ENCODE data around the gene KMT2E. TPM values are rescaled to one million over a fixed set of nuclear protein-coding genes. Genes with fewer than 3 reads are reported as not detected.

The KMT2E gene
- total RNA-seq, 1 experiment from 2014 or later: 63.9 TPM

DNA sequence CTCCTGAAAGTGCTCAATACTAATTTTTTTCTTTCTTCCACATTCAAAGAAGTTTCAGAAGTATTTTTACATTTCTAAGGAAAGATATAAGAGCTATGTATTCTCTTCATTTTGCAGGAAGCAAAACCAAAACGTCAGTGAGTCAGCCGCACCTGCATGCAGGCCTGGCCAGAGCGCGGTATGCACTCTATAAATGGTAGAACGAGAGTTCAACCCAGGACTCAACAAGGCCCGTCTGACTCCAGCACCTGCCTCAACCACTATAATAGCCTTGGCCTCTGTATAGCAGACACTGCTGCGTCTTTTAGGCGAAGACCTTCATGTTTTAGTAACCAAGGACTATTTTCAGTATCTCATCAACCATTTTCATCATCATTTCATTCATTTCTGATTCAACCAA lies 113.2 kb downstream of the KMT2E start:
- Histone ChIP-seq H3K27ac (ENCODE audit: low read depth, low read length, poor library complexity, severe bottlenecking) (no peak overlapping the region), H3K4me1 (ENCODE audit: insufficient read depth, low read length, poor library complexity, severe bottlenecking) (peaks cover 9% of the 10 kb centered on the region), H3K27me3 (replicated peaks; ENCODE audit: insufficient read depth, low read depth, low read length, poor library complexity) (no peaks in the 10 kb centered on the region), H3K4me3 (ENCODE audit: low read depth, low read length, poor library complexity, severe bottlenecking) (no peak overlapping the region), H3K9me3 (ENCODE audit: low read depth, low read length, poor library complexity, severe bottlenecking) (no peaks in the 10 kb centered on the region), H3K36me3 (ENCODE audit: insufficient read depth, low read length, poor library complexity, severe bottlenecking) (peaks cover 2% of the 10 kb centered on the region)
- no peak for DNase-seq (ENCODE audit: low spot score)
- ChIA-PET POLR2A (ENCODE audit: low non-redundant PET) (no interaction called here), CTCF (no interaction called here)
- intact Hi-C loops (cut with micrococcal nuclease; ENCODE audit: unreplicated experiment): no loop called here
- TF ChIP-seq EZH2 (IDR thresholded peaks at IDR 0.05; ENCODE audit: borderline replicate concordance, low read depth, low read length, poor library complexity, severe bottlenecking): no peak
- BruUV-seq (replicated peaks): no TSS peak

DNA sequence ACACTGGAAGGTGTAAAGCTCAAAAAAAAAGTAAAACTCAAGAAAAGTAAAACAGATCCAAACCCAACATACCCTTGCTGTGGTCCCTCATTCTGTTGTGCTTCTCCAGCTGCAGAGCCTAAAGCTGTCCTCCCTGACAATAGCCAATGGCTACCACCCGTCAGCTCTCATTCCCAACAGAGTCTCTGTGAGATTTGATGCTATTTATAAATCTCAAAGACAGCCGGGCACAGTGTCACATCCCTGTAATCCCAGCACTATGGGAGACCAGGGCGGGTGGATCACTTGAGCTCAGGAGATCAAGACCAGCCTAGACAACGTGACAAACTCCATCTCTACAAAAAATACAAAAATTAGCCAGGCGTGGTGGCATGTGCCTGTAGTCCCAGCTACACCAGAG lies 116.0 kb downstream of the KMT2E start:
- H3K4me1 ChIP-seq (ENCODE audit: insufficient read depth, low read length, poor library complexity, severe bottlenecking): no peaks in the 10 kb centered on the region
- H3K27ac ChIP-seq (ENCODE audit: low read depth, low read length, poor library complexity, severe bottlenecking): no peak overlapping the region
- TF ChIP-seq, protein P1, sequence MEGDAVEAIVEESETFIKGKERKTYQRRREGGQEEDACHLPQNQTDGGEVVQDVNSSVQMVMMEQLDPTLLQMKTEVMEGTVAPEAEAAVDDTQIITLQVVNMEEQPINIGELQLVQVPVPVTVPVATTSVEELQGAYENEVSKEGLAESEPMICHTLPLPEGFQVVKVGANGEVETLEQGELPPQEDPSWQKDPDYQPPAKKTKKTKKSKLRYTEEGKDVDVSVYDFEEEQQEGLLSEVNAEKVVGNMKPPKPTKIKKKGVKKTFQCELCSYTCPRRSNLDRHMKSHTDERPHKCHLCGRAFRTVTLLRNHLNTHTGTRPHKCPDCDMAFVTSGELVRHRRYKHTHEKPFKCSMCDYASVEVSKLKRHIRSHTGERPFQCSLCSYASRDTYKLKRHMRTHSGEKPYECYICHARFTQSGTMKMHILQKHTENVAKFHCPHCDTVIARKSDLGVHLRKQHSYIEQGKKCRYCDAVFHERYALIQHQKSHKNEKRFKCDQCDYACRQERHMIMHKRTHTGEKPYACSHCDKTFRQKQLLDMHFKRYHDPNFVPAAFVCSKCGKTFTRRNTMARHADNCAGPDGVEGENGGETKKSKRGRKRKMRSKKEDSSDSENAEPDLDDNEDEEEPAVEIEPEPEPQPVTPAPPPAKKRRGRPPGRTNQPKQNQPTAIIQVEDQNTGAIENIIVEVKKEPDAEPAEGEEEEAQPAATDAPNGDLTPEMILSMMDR (conservative IDR thresholded peaks at IDR 0.05; ENCODE audit: low read depth, low read length): no peak
- no peak for TF ChIP-seq EZH2 (IDR thresholded peaks at IDR 0.05; ENCODE audit: borderline replicate concordance, low read depth, low read length, poor library complexity, severe bottlenecking)
- ChIA-PET CTCF (no interaction called here), POLR2A (ENCODE audit: low non-redundant PET) (no interaction called here)
- no TSS peak for BruUV-seq (replicated peaks)
- H3K9me3 ChIP-seq (ENCODE audit: low read depth, low read length, poor library complexity, severe bottlenecking): no peaks in the 10 kb centered on the region
- intact Hi-C loops (cut with micrococcal nuclease; ENCODE audit: unreplicated experiment): loop anchor here (10.0 kb wide), 1 partner anchor 915 kb away; no protein-coding TSS in a partner anchor
- no peak overlapping the region for H3K4me3 ChIP-seq (ENCODE audit: low read depth, low read length, poor library complexity, severe bottlenecking)
- H3K27me3 ChIP-seq (replicated peaks; ENCODE audit: insufficient read depth, low read depth, low read length, poor library complexity): no peaks in the 10 kb centered on the region
- peaks cover 9% of the 10 kb centered on the region for H3K36me3 ChIP-seq (ENCODE audit: insufficient read depth, low read length, poor library complexity, severe bottlenecking)
- DNase-seq (ENCODE audit: low spot score): no peak

DNA sequence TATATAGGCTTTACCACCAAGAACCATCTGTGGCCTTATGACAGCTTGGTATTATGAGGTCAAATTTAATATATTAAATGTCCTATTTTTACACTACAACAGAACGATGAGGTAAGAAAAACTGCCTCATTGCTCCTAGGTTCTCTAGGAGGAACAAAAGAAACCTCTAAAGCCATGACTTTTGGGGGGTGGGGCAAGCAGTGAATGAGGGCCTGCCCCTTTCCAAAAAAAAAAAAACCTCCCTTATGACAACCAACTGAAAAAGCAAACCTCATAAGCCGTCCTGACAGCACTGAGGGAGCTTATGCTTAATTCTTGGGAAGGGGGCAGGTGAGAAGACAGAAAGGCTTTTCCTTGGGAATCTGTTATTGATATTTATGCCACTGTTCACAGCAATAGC lies 116.6 kb downstream of the KMT2E start:
- POLR2A ChIA-PET (ENCODE audit: low non-redundant PET): no interaction called here

More for the DNA sequence above, 116.6 kb downstream of the KMT2E start:
- no peaks in the 10 kb centered on the region for H3K4me1 ChIP-seq (ENCODE audit: insufficient read depth, low read length, poor library complexity, severe bottlenecking)
- BruUV-seq (replicated peaks): no TSS peak
- DNase-seq (ENCODE audit: low spot score): no peak
- no peak overlapping the region for H3K27ac ChIP-seq (ENCODE audit: low read depth, low read length, poor library complexity, severe bottlenecking)
- H3K27me3 ChIP-seq (replicated peaks; ENCODE audit: insufficient read depth, low read depth, low read length, poor library complexity): no peaks in the 10 kb centered on the region
- TF ChIP-seq, protein P1 (conservative IDR thresholded peaks at IDR 0.05; ENCODE audit: low read depth, low read length): no peak
- no peak for TF ChIP-seq EZH2 (IDR thresholded peaks at IDR 0.05; ENCODE audit: borderline replicate concordance, low read depth, low read length, poor library complexity, severe bottlenecking)
- H3K9me3 ChIP-seq (ENCODE audit: low read depth, low read length, poor library complexity, severe bottlenecking): no peaks in the 10 kb centered on the region
- no peak overlapping the region for H3K4me3 ChIP-seq (ENCODE audit: low read depth, low read length, poor library complexity, severe bottlenecking)
- intact Hi-C loops (cut with micrococcal nuclease; ENCODE audit: unreplicated experiment): loop anchor here (10.0 kb wide), 1 partner anchor 914 kb away; no protein-coding TSS in a partner anchor
- CTCF ChIA-PET: no interaction called here
- H3K36me3 ChIP-seq (ENCODE audit: insufficient read depth, low read length, poor library complexity, severe bottlenecking): peaks cover 12% of the 10 kb centered on the region
